ENCODE measurements around the gene SNAPC5. TPM values are rescaled to one million over a fixed set of nuclear protein-coding genes. Genes with fewer than 3 reads are reported as not detected.

Gene SNAPC5
- total and polyA plus RNA-seq, 2 of the 8 experiments (the other 6 are each of a cell fraction or from before 2014, with no cell fraction given): 18.7 to 23.1 TPM

- TF ChIP-seq CHD7 (IDR thresholded peaks at IDR 0.05; ENCODE audit: insufficient replicate concordance, low read length) (no peak), USF2 (IDR thresholded peaks at IDR 0.05; ENCODE audit: low read length) (no peak), ZNF274 (IDR thresholded peaks at IDR 0.05; ENCODE audit: borderline replicate concordance, extremely low read depth, low read length) (no peak), HDAC6 (IDR thresholded peaks at IDR 0.05; ENCODE audit: low read depth, low read length) (no peak), JUND (IDR thresholded peaks at IDR 0.05; ENCODE audit: low read length) (no peak), E2F6 (IDR thresholded peaks at IDR 0.05) (no peak)
Measured at GRCh38 chr15:66484539-66485112, 12.9 kb downstream of the SNAPC5 start (continued).
